ENCODE measurements around the gene MOCOS. TPM values are rescaled to one million over a fixed set of nuclear protein-coding genes. Genes with fewer than 3 reads are reported as not detected.

Gene MOCOS
- total and polyA plus RNA-seq, 8 donors, result 0.45 to 4.6 (median 2.7) TPM

GRCh38 chr18:36311026-36311570 lies 123.8 kb downstream of the MOCOS start:
- intact Hi-C loops (cut with DNase I; ENCODE audit: low total_unique reads), result no loop called here
- no peak overlapping the region for H3K4me3 ChIP-seq
- no peaks in the 10 kb centered on the region for H3K9me3 ChIP-seq
- no peaks in the 10 kb centered on the region for H3K4me1 ChIP-seq
- peaks cover 0 to 12% (median 10%) of the 10 kb centered on the region in 3 donors for H3K27me3 ChIP-seq
- no peak for DNase-seq
- 65 to 86% (median 78%) methylated on average over 5 of the region's 5 CpGs for WGBS, 5 donors
- TF ChIP-seq CTCF (IDR thresholded peaks at IDR 0.05) (no peak), EP300 (IDR thresholded peaks at IDR 0.05) (no peak), POLR2A (IDR thresholded peaks at IDR 0.05) (no peak), POLR2AphosphoS5 (IDR thresholded peaks at IDR 0.05) (no peak)
- no peaks in the 10 kb centered on the region for H3K36me3 ChIP-seq
- H3K27ac ChIP-seq, result no peak overlapping the region

GRCh38 chr18:36312806-36313395 lies 125.6 kb downstream of the MOCOS start:
- intact Hi-C loops (cut with DNase I; ENCODE audit: low total_unique reads), result no loop called here
- DNase-seq, result no peak
- H3K4me3 ChIP-seq, result no peak overlapping the region
- no peak for TF ChIP-seq CTCF (IDR thresholded peaks at IDR 0.05)
- TF ChIP-seq EP300 (IDR thresholded peaks at IDR 0.05), result no peak
- no peak for TF ChIP-seq POLR2AphosphoS5 (IDR thresholded peaks at IDR 0.05)
- TF ChIP-seq POLR2A (IDR thresholded peaks at IDR 0.05), result no peak
- peaks cover 0 to 10% (median 8%) of the 10 kb centered on the region in 3 donors for H3K27me3 ChIP-seq
- 77 to 93% (median 83%) methylated on average over 2 of the region's 2 CpGs for WGBS, 5 donors
- H3K36me3 ChIP-seq, result no peaks in the 10 kb centered on the region
- no peak overlapping the region for H3K27ac ChIP-seq
- H3K4me1 ChIP-seq, result no peaks in the 10 kb centered on the region
- H3K9me3 ChIP-seq, result peaks cover 0 to 5% (median under 1%) of the 10 kb centered on the region in 4 donors

GRCh38 chr18:36314098-36314497 lies 126.8 kb downstream of the MOCOS start:
- no peak for DNase-seq
- intact Hi-C loops (cut with DNase I; ENCODE audit: low total_unique reads), result no loop called here
- Histone ChIP-seq H3K36me3 (no peaks in the 10 kb centered on the region), H3K9me3 (peaks cover 0 to 17% (median 10%) of the 10 kb centered on the region in 4 donors), H3K27me3 (peaks cover 0 to 10% (median 6%) of the 10 kb centered on the region in 3 donors), H3K27ac (no peak overlapping the region), H3K4me1 (no peaks in the 10 kb centered on the region), H3K4me3 (no peak overlapping the region)
- 58 to 73% (median 65%) methylated on average over 4 of the region's 4 CpGs for WGBS, 5 donors
- TF ChIP-seq POLR2AphosphoS5 (IDR thresholded peaks at IDR 0.05) (no peak), POLR2A (IDR thresholded peaks at IDR 0.05) (no peak), EP300 (IDR thresholded peaks at IDR 0.05) (no peak), CTCF (IDR thresholded peaks at IDR 0.05) (no peak)

GRCh38 chr18:36314754-36315153 lies 127.5 kb downstream of the MOCOS start:
- no peak overlapping the region for H3K27ac ChIP-seq
- TF ChIP-seq POLR2A (IDR thresholded peaks at IDR 0.05) (no peak), CTCF (IDR thresholded peaks at IDR 0.05) (no peak), EP300 (IDR thresholded peaks at IDR 0.05) (no peak), POLR2AphosphoS5 (IDR thresholded peaks at IDR 0.05) (no peak)
- no peaks in the 10 kb centered on the region for H3K36me3 ChIP-seq
- peaks cover 0 to 23% (median 16%) of the 10 kb centered on the region in 4 donors for H3K9me3 ChIP-seq
- intact Hi-C loops (cut with DNase I; ENCODE audit: low total_unique reads), result no loop called here
- no peak overlapping the region for H3K4me3 ChIP-seq
- WGBS, 5 donors, result 39 to 55% (median 48%) methylated on average over 4 of the region's 4 CpGs
- DNase-seq, result no peak
- peaks cover 0 to 10% (median 6%) of the 10 kb centered on the region in 3 donors for H3K27me3 ChIP-seq
- H3K4me1 ChIP-seq, result no peaks in the 10 kb centered on the region
